Measurements from ENCODE around the gene ZNF827. TPM values are rescaled to one million over a fixed set of nuclear protein-coding genes. Genes with fewer than 3 reads are reported as not detected.

The ZNF827 gene
- total and polyA plus RNA-seq, 9 of the 15 experiments (the other 6 are each of a cell fraction or from before 2014, with no cell fraction given): 0.07 to 0.40 TPM; not detected in 7

DNA sequence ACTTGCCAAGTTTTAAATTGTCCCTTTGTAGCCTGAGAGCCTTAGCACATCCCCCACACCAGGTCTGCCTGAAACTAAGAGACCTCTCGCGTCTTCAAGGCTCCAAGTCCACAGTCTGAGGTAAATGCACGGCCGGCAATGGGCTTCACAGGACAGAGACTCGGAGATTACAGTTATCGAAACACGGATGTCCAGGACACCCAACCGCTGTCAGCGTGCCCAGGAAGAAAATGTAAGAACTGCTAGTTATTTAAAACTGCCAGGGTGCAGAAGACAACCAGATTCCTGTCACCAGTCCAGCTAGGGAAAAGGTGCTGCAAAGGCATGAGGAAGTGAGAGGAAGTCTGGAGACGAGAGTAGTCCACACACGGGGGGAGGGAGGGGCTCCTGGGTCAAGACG lies 28.9 kb downstream of the ZNF827 start (continued):
- TF ChIP-seq REST (IDR thresholded peaks at IDR 0.05; ENCODE audit: borderline replicate concordance) (no peak), REST (CRISPR knock-in tag; IDR thresholded peaks at IDR 0.05; ENCODE audit: low read depth) (no peak), ZNF408 (CRISPR knock-in tag; IDR thresholded peaks at IDR 0.05; ENCODE audit: low read depth) (no peak), DMBX1 (CRISPR knock-in tag; IDR thresholded peaks at IDR 0.05; ENCODE audit: borderline replicate concordance) (no peak)
- TF ChIP-seq, protein P1, sequence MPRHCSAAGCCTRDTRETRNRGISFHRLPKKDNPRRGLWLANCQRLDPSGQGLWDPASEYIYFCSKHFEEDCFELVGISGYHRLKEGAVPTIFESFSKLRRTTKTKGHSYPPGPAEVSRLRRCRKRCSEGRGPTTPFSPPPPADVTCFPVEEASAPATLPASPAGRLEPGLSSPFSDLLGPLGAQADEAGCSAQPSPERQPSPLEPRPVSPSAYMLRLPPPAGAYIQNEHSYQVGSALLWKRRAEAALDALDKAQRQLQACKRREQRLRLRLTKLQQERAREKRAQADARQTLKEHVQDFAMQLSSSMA (CRISPR knock-in tag; IDR thresholded peaks at IDR 0.05): no peak

Data from K562 (cell line).